KMS-11 (cell line): ENCODE data around the gene CNTN5.

ENCODE experiments used
- H2AFZ ChIP-seq: fragments of 200-600 bp; sonication (generic); 2 replicates; pipeline ENCODE4 v1.6.1; 2016; ENCODE audit warnings: antibody characterized with exemption, mixed run types, low read depth
- H3K27ac ChIP-seq: fragments of 200-600 bp; sonication (generic); 2 replicates; pipeline ENCODE4 v1.6.1; 2016; ENCODE audit warnings: mild to moderate bottlenecking, mixed run types
- H3K27me3 ChIP-seq: fragments of 200-600 bp; sonication (generic); 2 replicates; pipeline ENCODE4 v1.6.1; 2017; ENCODE audit warnings: mild to moderate bottlenecking, low read depth, mixed run types, moderate library complexity; ENCODE audit not compliant: insufficient read depth
- H3K36me3 ChIP-seq: fragments of 200-600 bp; sonication (generic); 2 replicates; pipeline ENCODE4 v1.6.1; 2017; ENCODE audit warnings: mild to moderate bottlenecking, mixed run types; ENCODE audit not compliant: insufficient read depth
- H3K4me1 ChIP-seq: fragments of 200-600 bp; sonication (generic); 2 replicates; pipeline ENCODE4 v1.6.1; 2016; ENCODE audit warnings: mild to moderate bottlenecking, low read depth, mixed run types; ENCODE audit not compliant: poor library complexity, severe bottlenecking
- H3K4me2 ChIP-seq: fragments of 200-600 bp; sonication (generic); 2 replicates; pipeline ENCODE4 v1.7.0; 2016; ENCODE audit warnings: mild to moderate bottlenecking, mixed run types
- H3K4me3 ChIP-seq: fragments of 200-600 bp; sonication (generic); IDR thresholded peaks from 2 replicates; pipeline ENCODE4 v1.6.1; 2017; ENCODE audit warnings: low read depth, low read length, mixed read lengths; ENCODE audit not compliant: insufficient read depth
- H3K79me2 ChIP-seq: fragments of 200-600 bp; sonication (generic); 2 replicates; pipeline ENCODE4 v1.6.1; 2016; ENCODE audit warnings: low read depth, mixed run types; ENCODE audit not compliant: insufficient read depth
- H3K9ac ChIP-seq: fragments of 200-600 bp; sonication (generic); 2 replicates; pipeline ENCODE4 v1.6.1; 2016; ENCODE audit warnings: mild to moderate bottlenecking, mixed run types
- H4K20me1 ChIP-seq: fragments of 200-600 bp; sonication (generic); 2 replicates; pipeline ENCODE4 v1.6.1; 2016; ENCODE audit warnings: mild to moderate bottlenecking, mixed run types; ENCODE audit not compliant: insufficient read depth
- TF ChIP-seq, protein P1 (sequence below): fragments of 200-600 bp; sonication (generic); conservative IDR thresholded peaks from 2 replicates; pipeline ENCODE4 v1.6.1; 2017; ENCODE audit warnings: low read depth, mild to moderate bottlenecking, antibody characterized with exemption, low read length, moderate library complexity, mixed read lengths

The CNTN5 gene

DNA sequence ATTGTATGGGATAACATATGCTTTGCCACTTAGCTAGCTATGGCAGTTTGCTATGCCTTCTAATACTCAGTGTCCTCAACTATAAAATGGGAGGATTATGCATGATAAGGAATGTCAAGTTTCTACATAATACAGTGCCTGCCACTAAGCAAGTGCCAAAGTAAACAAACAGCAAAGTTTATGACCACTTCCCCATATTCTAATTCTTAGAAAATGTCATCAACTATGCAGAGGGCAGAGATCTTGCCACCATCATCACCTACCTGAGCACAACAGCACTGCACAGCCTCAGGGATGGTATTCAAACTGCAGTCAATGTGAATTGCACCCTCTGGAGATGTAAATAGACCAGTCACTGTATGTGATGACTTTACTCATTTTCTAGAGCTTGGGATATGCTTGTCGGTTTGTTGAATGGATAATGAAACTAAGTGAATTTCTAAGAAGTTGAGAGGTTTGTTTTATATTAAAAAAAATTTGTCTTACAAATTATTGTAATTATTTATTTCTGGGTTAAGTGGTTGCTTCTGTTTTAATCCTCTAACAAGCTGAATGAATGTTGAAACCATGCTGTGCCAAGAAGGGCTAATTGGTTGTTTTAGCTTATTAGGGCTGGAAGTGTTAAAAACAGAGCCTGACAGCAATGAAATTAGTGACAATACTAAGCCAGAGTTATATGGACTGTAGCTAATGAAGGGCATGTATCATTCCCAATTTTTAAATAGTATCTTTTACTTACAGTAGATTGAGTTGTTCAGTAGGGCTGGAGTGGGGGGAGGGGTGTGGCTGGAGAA is 398.4 kb downstream of the CNTN5 start:
- peaks cover 7% of the 10 kb centered on the region for H3K4me1 ChIP-seq
- H3K4me3 ChIP-seq: no peak overlapping the region
- no peak overlapping the region for H3K9ac ChIP-seq
- H3K27ac ChIP-seq: no peak overlapping the region
- H4K20me1 ChIP-seq: no peaks in the 10 kb centered on the region
- no peak overlapping the region for H2AFZ ChIP-seq
- no peaks in the 10 kb centered on the region for H3K27me3 ChIP-seq
- TF ChIP-seq, protein P1, sequence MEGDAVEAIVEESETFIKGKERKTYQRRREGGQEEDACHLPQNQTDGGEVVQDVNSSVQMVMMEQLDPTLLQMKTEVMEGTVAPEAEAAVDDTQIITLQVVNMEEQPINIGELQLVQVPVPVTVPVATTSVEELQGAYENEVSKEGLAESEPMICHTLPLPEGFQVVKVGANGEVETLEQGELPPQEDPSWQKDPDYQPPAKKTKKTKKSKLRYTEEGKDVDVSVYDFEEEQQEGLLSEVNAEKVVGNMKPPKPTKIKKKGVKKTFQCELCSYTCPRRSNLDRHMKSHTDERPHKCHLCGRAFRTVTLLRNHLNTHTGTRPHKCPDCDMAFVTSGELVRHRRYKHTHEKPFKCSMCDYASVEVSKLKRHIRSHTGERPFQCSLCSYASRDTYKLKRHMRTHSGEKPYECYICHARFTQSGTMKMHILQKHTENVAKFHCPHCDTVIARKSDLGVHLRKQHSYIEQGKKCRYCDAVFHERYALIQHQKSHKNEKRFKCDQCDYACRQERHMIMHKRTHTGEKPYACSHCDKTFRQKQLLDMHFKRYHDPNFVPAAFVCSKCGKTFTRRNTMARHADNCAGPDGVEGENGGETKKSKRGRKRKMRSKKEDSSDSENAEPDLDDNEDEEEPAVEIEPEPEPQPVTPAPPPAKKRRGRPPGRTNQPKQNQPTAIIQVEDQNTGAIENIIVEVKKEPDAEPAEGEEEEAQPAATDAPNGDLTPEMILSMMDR: no peak
- H3K4me2 ChIP-seq: no peak overlapping the region
- H3K36me3 ChIP-seq: no peaks in the 10 kb centered on the region
- H3K79me2 ChIP-seq: no peaks in the 10 kb centered on the region

- H2AFZ ChIP-seq: no peak overlapping the region
- no peak overlapping the region for H3K4me2 ChIP-seq
- H4K20me1 ChIP-seq: no peaks in the 10 kb centered on the region
- H3K4me3 ChIP-seq: no peak overlapping the region
- H3K27ac ChIP-seq: no peak overlapping the region
- TF ChIP-seq, protein P1: no peak
- peaks cover 7% of the 10 kb centered on the region for H3K4me1 ChIP-seq
- no peaks in the 10 kb centered on the region for H3K27me3 ChIP-seq
- no peaks in the 10 kb centered on the region for H3K79me2 ChIP-seq
- H3K9ac ChIP-seq: no peak overlapping the region
- no peaks in the 10 kb centered on the region for H3K36me3 ChIP-seq
These were observed 399.2 kb downstream of the CNTN5 start for GRCh38 chr11:99419991-99420390.

- Histone ChIP-seq H3K4me3 (no peak overlapping the region), H3K36me3 (no peaks in the 10 kb centered on the region), H3K27ac (no peak overlapping the region), H2AFZ (no peak overlapping the region), H4K20me1 (no peaks in the 10 kb centered on the region), H3K79me2 (no peaks in the 10 kb centered on the region), H3K4me2 (no peak overlapping the region), H3K9ac (no peak overlapping the region), H3K27me3 (no peaks in the 10 kb centered on the region), H3K4me1 (peaks cover 7% of the 10 kb centered on the region)
- TF ChIP-seq, protein P1: no peak
These were observed 402.1 kb downstream of the CNTN5 start for GRCh38 chr11:99422581-99423427.

DNA sequence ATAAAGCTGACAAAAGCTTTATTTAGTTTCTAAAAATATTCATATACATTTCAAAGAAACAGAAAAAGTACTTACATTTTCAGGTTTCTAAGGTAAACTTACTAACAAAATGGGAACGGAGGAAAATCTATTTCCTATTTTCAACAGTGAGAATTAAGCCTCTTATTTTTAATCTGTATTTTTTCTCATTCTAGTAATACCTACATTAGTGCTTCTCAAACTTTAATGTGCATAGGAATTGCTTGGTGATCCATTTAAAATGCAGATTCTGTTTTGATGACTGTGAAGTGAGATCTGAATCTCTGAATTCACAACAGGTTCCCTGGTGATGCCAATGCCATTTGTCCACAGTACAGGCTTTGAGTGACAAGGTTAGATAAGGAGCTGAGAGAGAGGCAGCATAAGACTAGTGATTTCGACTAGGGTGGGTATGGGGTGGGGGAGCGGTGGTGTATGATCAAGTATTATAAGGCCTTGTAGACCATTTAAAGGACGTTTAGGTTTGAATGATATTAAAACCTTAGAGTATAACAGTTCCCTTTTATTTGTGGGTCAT is 402.8 kb downstream of the CNTN5 start:
- Histone ChIP-seq H3K4me1 (peaks cover 7% of the 10 kb centered on the region), H3K27ac (no peak overlapping the region), H2AFZ (no peak overlapping the region), H3K27me3 (no peaks in the 10 kb centered on the region), H3K4me2 (no peak overlapping the region), H3K9ac (no peak overlapping the region), H3K36me3 (no peaks in the 10 kb centered on the region), H3K79me2 (no peaks in the 10 kb centered on the region), H4K20me1 (no peaks in the 10 kb centered on the region), H3K4me3 (no peak overlapping the region)
- TF ChIP-seq, protein P1: no peak
